HEK293 (cell line): ENCODE measurements around the gene IL17RB.

Experiments
- CTCF ChIP-seq: fragments of 450-650 bp; formaldehyde crosslinking; IDR thresholded peaks from 2 replicates; pipeline ENCODE4 v1.5.1; 2016; ENCODE audit warnings: missing biosample characterization, missing genetic modification characterization
- HOXA7 ChIP-seq: sonication (generic); formaldehyde crosslinking; IDR thresholded peaks from 2 replicates; pipeline ENCODE4 v1.8.1; 2022; ENCODE audit warnings: missing genetic modification reagents, borderline replicate concordance
- TCF7L2 ChIP-seq: IDR thresholded peaks from 2 replicates; pipeline ENCODE4 v1.6.1; 2011; ENCODE audit warnings: low read depth, mild to moderate bottlenecking, inconsistent platforms, low read length, moderate library complexity, borderline replicate concordance
- ZNF18 ChIP-seq: fragments of 450-650 bp; formaldehyde crosslinking; IDR thresholded peaks from 2 replicates; pipeline ENCODE4 v1.5.1; 2016; ENCODE audit warnings: missing biosample characterization, missing genetic modification characterization
- ZNF184 ChIP-seq: fragments of 450-650 bp; IDR thresholded peaks from 2 replicates; pipeline ENCODE4 v1.5.1; 2018; ENCODE audit warnings: missing biosample characterization, mild to moderate bottlenecking, missing genetic modification characterization
- ZNF311 ChIP-seq: fragments of 450-650 bp; formaldehyde crosslinking; IDR thresholded peaks from 2 replicates; pipeline ENCODE4 v1.5.1; 2017; ENCODE audit warnings: missing biosample characterization, missing genetic modification characterization, borderline replicate concordance
- ZNF394 ChIP-seq: fragments of 450-650 bp; formaldehyde crosslinking; IDR thresholded peaks from 2 replicates; pipeline ENCODE4 v1.5.1; 2016; ENCODE audit warnings: missing biosample characterization, missing genetic modification characterization, mild to moderate bottlenecking, moderate library complexity, borderline replicate concordance
- ZNF701 ChIP-seq: fragments of 450-650 bp; formaldehyde crosslinking; IDR thresholded peaks from 2 replicates; pipeline ENCODE4 v1.5.1; 2016; ENCODE audit warnings: missing biosample characterization, missing genetic modification characterization

GRCh38 chr3:53823026-53823955 is 23.1 kb upstream of the IL17RB start:
- no peak for TF ChIP-seq CTCF (tag by site-specific recombination)
- TF ChIP-seq ZNF701 (tag by site-specific recombination) = no peak
- no peak for TF ChIP-seq TCF7L2
- TF ChIP-seq ZNF311 (tag by site-specific recombination) = no peak
- TF ChIP-seq ZNF18 (tag by site-specific recombination) = no peak
- TF ChIP-seq ZNF394 (tag by site-specific recombination) = no peak
- no peak for TF ChIP-seq ZNF184 (tag by site-specific recombination)
- TF ChIP-seq HOXA7 (CRISPR knock-in tag) = no peak
